ENCODE measurements around the gene ONECUT2. TPM values are rescaled to one million over a fixed set of nuclear protein-coding genes. Genes with fewer than 3 reads are reported as not detected.

ONECUT2 gene
- total RNA-seq, 2 experiments from 2014 or later, result not detected

- no peak overlapping the region for H3K4me3 ChIP-seq (ENCODE audit: low read depth, low read length, poor library complexity, severe bottlenecking)
- ChIA-PET CTCF (ENCODE audit: unreplicated experiment) (no interaction called here), POLR2A (no interaction called here)
- H3K79me2 ChIP-seq (ENCODE audit: insufficient read depth, low read depth, low read length), result no peaks in the 10 kb centered on the region
- no peak overlapping the region for H3K27ac ChIP-seq (ENCODE audit: low read depth, low read length, poor library complexity, severe bottlenecking)
- H3K9me3 ChIP-seq (ENCODE audit: low read length), result no peaks in the 10 kb centered on the region
- no peaks in the 10 kb centered on the region for H3K9me2 ChIP-seq (ENCODE audit: insufficient read depth, low read length)
- no TSS peak for BruUV-seq (replicated peaks)
- no peak for DNase-seq (ENCODE audit: low spot score)
- H3K4me1 ChIP-seq (ENCODE audit: insufficient read depth, low read length, poor library complexity, severe bottlenecking), result peaks cover 28% of the 10 kb centered on the region
- intact Hi-C loops (cut with micrococcal nuclease; ENCODE audit: unreplicated experiment), result loop anchor here (10.0 kb wide), 1 partner anchor 344 kb away; no protein-coding TSS in a partner anchor
- H3K36me3 ChIP-seq (ENCODE audit: insufficient read depth, low read length), result no peaks in the 10 kb centered on the region
- no peak for TF ChIP-seq CTCF (conservative IDR thresholded peaks at IDR 0.05; ENCODE audit: low read length)
- no peak for TF ChIP-seq EZH2phosphoT487 (IDR thresholded peaks at IDR 0.05; ENCODE audit: borderline replicate concordance, low read depth, low read length)
- H3K4me2 ChIP-seq (ENCODE audit: low read length), result no peak overlapping the region
- no peaks in the 10 kb centered on the region for H4K20me1 ChIP-seq (ENCODE audit: insufficient read depth, low read length)
- no peak overlapping the region for H2AFZ ChIP-seq (ENCODE audit: low read length)
These were observed 6.7 kb upstream of the ONECUT2 start for GRCh38 chr18:57428221-57429150.

GRCh38 chr18:57429167-57430078 is 5.8 kb upstream of the ONECUT2 start:
- no peaks in the 10 kb centered on the region for H3K9me3 ChIP-seq (ENCODE audit: low read length)
- no peaks in the 10 kb centered on the region for H4K20me1 ChIP-seq (ENCODE audit: insufficient read depth, low read length)
- TF ChIP-seq CTCF (conservative IDR thresholded peaks at IDR 0.05; ENCODE audit: low read length), result no peak
- TF ChIP-seq EZH2phosphoT487 (IDR thresholded peaks at IDR 0.05; ENCODE audit: borderline replicate concordance, low read depth, low read length), result no peak
- H3K4me3 ChIP-seq (ENCODE audit: low read depth, low read length, poor library complexity, severe bottlenecking), result no peak overlapping the region
- no peak overlapping the region for H3K27ac ChIP-seq (ENCODE audit: low read depth, low read length, poor library complexity, severe bottlenecking)
- no peak overlapping the region for H3K4me2 ChIP-seq (ENCODE audit: low read length)
- no peaks in the 10 kb centered on the region for H3K36me3 ChIP-seq (ENCODE audit: insufficient read depth, low read length)
- BruUV-seq (replicated peaks), result no TSS peak
- ChIA-PET POLR2A (no interaction called here), CTCF (ENCODE audit: unreplicated experiment) (no interaction called here)
- no peaks in the 10 kb centered on the region for H3K9me2 ChIP-seq (ENCODE audit: insufficient read depth, low read length)
- intact Hi-C loops (cut with micrococcal nuclease; ENCODE audit: unreplicated experiment), result loop anchor here (10.0 kb wide), 1 partner anchor 345 kb away; no protein-coding TSS in a partner anchor
- DNase-seq (ENCODE audit: low spot score), result no peak
- H3K79me2 ChIP-seq (ENCODE audit: insufficient read depth, low read depth, low read length), result no peaks in the 10 kb centered on the region
- peaks cover 28% of the 10 kb centered on the region for H3K4me1 ChIP-seq (ENCODE audit: insufficient read depth, low read length, poor library complexity, severe bottlenecking)
- H2AFZ ChIP-seq (ENCODE audit: low read length), result no peak overlapping the region
